Right ventricle myocardium superior (tissue), 1 donor: ENCODE results near the gene CLP1. TPM values are rescaled to one million over a fixed set of nuclear protein-coding genes. Genes with fewer than 3 reads are reported as not detected.

Experiments used
- ATAC-seq: fragments of 200-7000 bp; cut with Tn5 transposase; one replicate; pipeline ENCODE4 v1.9.1; 2020; ENCODE audit warnings: mild to moderate bottlenecking; ENCODE audit not compliant: poor library complexity
- DNase-seq: peaks from one replicate; pipeline ENCODE4 v3.0.0-alpha.2; 2020
- intact Hi-C: fragments of 100-400 bp; cut with DNase I; formaldehyde crosslinking; loops from one replicate; pipeline ENCODE4 v1.11.2; 2022
- long read RNA-seq: library from polyadenylated mRNA; unstranded; transcript quantifications from one replicate; pipeline ENCODE4 v2.0.0, GENCODE V29; 2021
- total RNA-seq: library from RNA; stranded (reverse); fragmentation: NEBNext Ultra II Directional; extraction: Animal tissue kit (Norgen Biotek cat#: 25700); gene quantifications from one replicate; pipeline ENCODE4 v1.2.1, GENCODE V29; 2021
- donor health status: DM: no; HTN: yes; CAD: no; lungs with severe emphysema.

CLP1 gene
- total RNA-seq: 6.3 TPM
- long read RNA-seq, transcript CLP1-205 (3 exons, 2,435 nt): major isoform, 22 of 24 reads
- long read RNA-seq, partial matches to known transcripts: 1 of 24 reads
- long read RNA-seq, other reads (novel, unspliced or antisense): 0 of 24 reads

GRCh38 chr11:57657194-57658022 is at the start of gene CLP1:
CLP1 (plus strand) TSS chr11:57657762; CDS start chr11:57659477, 1,715 bp downstream.
- intact Hi-C loops: no loop called here
- DNase-seq (peak; percentile 100), ATAC-seq (peak; percentile 98)

GRCh38 chr11:57610170-57610569 is 47.4 kb upstream of the CLP1 start:
- ATAC-seq: no peak

GRCh38 chr11:57614234-57614772 is 43.3 kb upstream of the CLP1 start:
- intact Hi-C loops: no loop called here
- DNase-seq (no peak), ATAC-seq (no peak)

More at GRCh38 chr11:57610170-57610569, 47.4 kb upstream of the CLP1 start:
- DNase-seq: no peak
- intact Hi-C loops: no loop called here

GRCh38 chr11:57615308-57615707 is 42.3 kb upstream of the CLP1 start:
- DNase-seq: no peak
- intact Hi-C loops: no loop called here
- no peak for ATAC-seq

GRCh38 chr11:57616595-57616994 is 41.0 kb upstream of the CLP1 start:
- DNase-seq (no peak), ATAC-seq (no peak)
- intact Hi-C loops: no loop called here

- ATAC-seq (no peak), DNase-seq (no peak)
- intact Hi-C loops: no loop called here
These were observed 39.1 kb upstream of the CLP1 start for GRCh38 chr11:57618438-57618837.

GRCh38 chr11:57619331-57619730 is 38.2 kb upstream of the CLP1 start:
- intact Hi-C loops: no loop called here
- ATAC-seq: no peak
- DNase-seq: no peak

GRCh38 chr11:57620467-57620866 is 37.1 kb upstream of the CLP1 start:
- intact Hi-C loops: no loop called here
- ATAC-seq: no peak
- DNase-seq: no peak

GRCh38 chr11:57622263-57622662 is 35.3 kb upstream of the CLP1 start:
- intact Hi-C loops: no loop called here
- no peak for DNase-seq
- ATAC-seq: no peak

- no peak for ATAC-seq
- DNase-seq: no peak
- intact Hi-C loops: no loop called here
These were observed 32.7 kb upstream of the CLP1 start for GRCh38 chr11:57624864-57625263.

- intact Hi-C loops: no loop called here
- DNase-seq (no peak), ATAC-seq (no peak)
These were observed 30.7 kb upstream of the CLP1 start for GRCh38 chr11:57626895-57627294.

GRCh38 chr11:57630171-57630570 is 27.4 kb upstream of the CLP1 start:
- intact Hi-C loops: no loop called here
- ATAC-seq (no peak), DNase-seq (no peak)

GRCh38 chr11:57632116-57632515 is 25.4 kb upstream of the CLP1 start:
- no peak for DNase-seq
- intact Hi-C loops: no loop called here
- ATAC-seq: no peak

- intact Hi-C loops: no loop called here
These were observed 24.0 kb upstream of the CLP1 start for GRCh38 chr11:57633394-57634070.

GRCh38 chr11:57634311-57634710 is 23.3 kb upstream of the CLP1 start:
- DNase-seq: no peak
- intact Hi-C loops: no loop called here
- no peak for ATAC-seq

More at GRCh38 chr11:57633394-57634070, 24.0 kb upstream of the CLP1 start:
- ATAC-seq (no peak), DNase-seq (no peak)

GRCh38 chr11:57635246-57635645 is 22.3 kb upstream of the CLP1 start:
- ATAC-seq (no peak), DNase-seq (no peak)
- intact Hi-C loops: no loop called here

GRCh38 chr11:57637626-57638004 is 19.9 kb upstream of the CLP1 start:
- intact Hi-C loops: no loop called here
- ATAC-seq (peak; percentile 5), DNase-seq (no peak)

GRCh38 chr11:57638005-57638781 is 19.4 kb upstream of the CLP1 start:
- DNase-seq (peak; percentile 78), ATAC-seq (peak; percentile 93)
- intact Hi-C loops: no loop called here

- peak; percentile 13 for ATAC-seq
- no peak for DNase-seq
- intact Hi-C loops: no loop called here
These were observed 18.7 kb upstream of the CLP1 start for GRCh38 chr11:57638811-57639320.
